GM20000 (cell line): ENCODE results near the gene BLOC1S3.
"Not testable (repeated sequence)": the region's sequence is repeated elsewhere in the genome, so short reads cannot be mapped to it uniquely, and the experiment has no call there.

Source experiments
- DNase-seq: peaks from one replicate; pipeline ENCODE4 v3.0.0; 2012; ENCODE audit warnings: low spot score
- CTCF ChIP-seq: IDR thresholded peaks from 2 replicates; pipeline ENCODE4 v1.5.1; 2012; ENCODE audit warnings: mild to moderate bottlenecking, control low read depth; ENCODE audit errors: extremely low read depth, missing control alignments

Gene BLOC1S3

DNA sequence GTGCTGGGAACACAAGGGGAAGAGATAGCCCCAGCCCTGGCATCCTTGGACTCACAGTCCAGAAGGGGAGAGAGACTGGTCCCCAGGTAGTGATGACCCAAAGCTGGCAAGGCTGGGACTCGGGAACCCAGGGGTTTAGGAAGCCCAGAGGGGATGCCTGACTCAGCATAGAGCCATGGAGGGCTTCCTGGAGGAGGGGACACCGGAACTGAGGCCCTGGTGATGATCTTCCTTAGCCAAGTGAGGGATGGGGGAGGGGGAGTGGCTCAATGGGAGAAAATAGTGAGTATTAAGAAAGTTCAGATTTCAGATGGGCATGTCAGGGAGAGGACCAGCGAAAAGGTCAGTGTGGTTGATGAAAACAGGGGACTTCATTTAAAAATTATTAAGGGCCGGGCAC lies 39.8 kb downstream of the BLOC1S3 start:
- TF ChIP-seq CTCF, result no peak
- no peak for DNase-seq

- no peak for TF ChIP-seq CTCF
- DNase-seq, result peak; percentile 39
Observed at GRCh38 chr19:45218911-45219743, 40.5 kb downstream of the BLOC1S3 start.

GRCh38 chr19:45222724-45223123 lies 44.1 kb downstream of the BLOC1S3 start:
- no peak for TF ChIP-seq CTCF

DNA sequence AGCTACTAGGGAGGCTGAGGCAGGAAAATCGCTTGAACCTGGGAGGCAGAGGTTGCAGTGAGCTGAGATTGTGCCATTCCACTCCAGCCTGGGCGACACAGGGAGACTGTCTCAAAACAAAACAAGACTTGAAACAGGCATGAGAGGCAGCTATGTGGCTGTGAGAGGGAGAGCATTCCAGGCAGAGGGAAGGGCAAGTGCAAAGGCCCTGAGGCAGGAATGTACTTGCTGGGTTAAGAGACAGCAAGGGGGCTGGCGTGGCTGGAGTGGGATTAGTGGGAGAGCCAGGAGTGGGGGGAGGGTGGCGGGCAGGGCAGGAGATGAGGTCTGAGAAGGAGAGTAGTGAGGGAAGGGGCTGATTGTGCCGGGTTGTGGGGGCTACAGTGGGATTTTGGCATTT lies 45.3 kb downstream of the BLOC1S3 start:
- no peak for TF ChIP-seq CTCF

More at GRCh38 chr19:45222724-45223123, 44.1 kb downstream of the BLOC1S3 start:
- DNase-seq, result no peak

DNA sequence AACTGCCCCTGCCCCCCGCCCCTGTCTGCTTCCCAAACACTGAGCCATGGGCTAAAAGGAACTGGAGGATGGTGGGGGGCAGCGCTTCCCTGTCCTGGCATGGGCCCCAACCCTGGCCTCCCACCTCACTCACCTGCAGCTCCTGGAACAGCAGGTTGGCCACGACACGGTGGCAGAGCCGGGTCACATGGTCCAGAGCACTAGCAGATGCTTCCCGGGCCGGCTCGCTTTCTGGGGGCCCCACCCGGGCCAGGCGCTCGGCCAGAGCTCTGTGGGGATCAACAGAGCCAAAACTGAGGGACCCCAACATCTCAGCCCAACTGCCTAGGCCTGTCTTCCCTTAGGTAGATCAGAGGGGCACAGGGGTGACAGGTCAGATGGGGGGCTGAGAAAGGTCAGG lies 46.1 kb downstream of the BLOC1S3 start:
- DNase-seq, result no peak
- TF ChIP-seq CTCF, result no peak

More for the DNA sequence above, 45.3 kb downstream of the BLOC1S3 start:
- no peak for DNase-seq

DNA sequence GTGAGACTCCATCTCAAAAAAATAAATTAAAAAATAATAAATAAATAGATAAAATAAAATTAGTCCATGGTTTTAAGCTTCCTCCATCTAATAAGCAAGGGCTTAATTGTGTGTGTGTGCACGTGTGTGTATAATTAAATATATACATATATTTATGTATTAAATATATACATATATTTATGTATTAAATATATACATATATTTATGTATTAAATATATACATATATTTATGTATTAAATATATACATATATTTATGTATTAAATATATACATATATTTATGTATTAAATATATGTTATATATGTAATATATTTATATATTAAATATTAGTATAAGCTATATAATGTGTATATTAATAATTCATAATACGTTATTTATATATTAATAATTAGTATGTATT lies 50.5 kb downstream of the BLOC1S3 start:
- DNase-seq, result not testable (repeated sequence)
